ENCODE results near the gene ZMYND11.

The ZMYND11 gene

DNA sequence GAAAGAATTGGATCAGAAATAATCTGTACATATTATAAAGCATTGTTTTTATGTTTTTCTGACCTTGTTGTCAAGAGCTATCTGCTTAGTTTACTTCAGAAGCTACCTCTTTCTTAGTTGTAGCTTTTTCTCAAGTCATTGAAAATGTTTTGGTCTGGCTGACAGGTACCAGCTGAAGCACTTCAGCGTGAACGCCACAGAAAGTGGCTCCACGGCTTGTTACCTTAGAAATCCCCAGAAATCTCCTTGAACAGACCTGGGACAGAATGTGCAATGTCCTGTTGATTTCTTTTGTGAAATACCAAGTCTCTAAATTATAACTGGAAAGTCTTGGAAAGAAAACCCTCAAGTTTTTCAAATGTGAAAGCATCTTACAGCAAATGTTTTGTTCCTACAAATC, 96.8 kb downstream of the ZMYND11 start:
- no peaks in the 10 kb centered on the region for H3K27me3 ChIP-seq (ENCODE audit: control insufficient read depth, insufficient read depth, low read length)
- no peaks in the 10 kb centered on the region for H3K4me1 ChIP-seq (ENCODE audit: control insufficient read depth, low read depth, low read length)
- no peak overlapping the region for H3K4me3 ChIP-seq (ENCODE audit: low read length)
- no peak overlapping the region for H3K9ac ChIP-seq (ENCODE audit: low read length)
- H3K36me3 ChIP-seq (ENCODE audit: control insufficient read depth, low read depth, low read length), result no peaks in the 10 kb centered on the region
- H3K9me3 ChIP-seq (ENCODE audit: control insufficient read depth, low read depth, low read length), result no peaks in the 10 kb centered on the region
- no peak overlapping the region for H3K27ac ChIP-seq (ENCODE audit: low read length)

GRCh38 chr10:232878-233277, 97.6 kb downstream of the ZMYND11 start:
- Histone ChIP-seq H3K27me3 (ENCODE audit: control insufficient read depth, insufficient read depth, low read length) (no peaks in the 10 kb centered on the region), H3K4me3 (ENCODE audit: low read length) (no peak overlapping the region), H3K27ac (ENCODE audit: low read length) (no peak overlapping the region), H3K36me3 (ENCODE audit: control insufficient read depth, low read depth, low read length) (no peaks in the 10 kb centered on the region), H3K9ac (ENCODE audit: low read length) (no peak overlapping the region), H3K4me1 (ENCODE audit: control insufficient read depth, low read depth, low read length) (no peaks in the 10 kb centered on the region), H3K9me3 (ENCODE audit: control insufficient read depth, low read depth, low read length) (no peaks in the 10 kb centered on the region)

DNA sequence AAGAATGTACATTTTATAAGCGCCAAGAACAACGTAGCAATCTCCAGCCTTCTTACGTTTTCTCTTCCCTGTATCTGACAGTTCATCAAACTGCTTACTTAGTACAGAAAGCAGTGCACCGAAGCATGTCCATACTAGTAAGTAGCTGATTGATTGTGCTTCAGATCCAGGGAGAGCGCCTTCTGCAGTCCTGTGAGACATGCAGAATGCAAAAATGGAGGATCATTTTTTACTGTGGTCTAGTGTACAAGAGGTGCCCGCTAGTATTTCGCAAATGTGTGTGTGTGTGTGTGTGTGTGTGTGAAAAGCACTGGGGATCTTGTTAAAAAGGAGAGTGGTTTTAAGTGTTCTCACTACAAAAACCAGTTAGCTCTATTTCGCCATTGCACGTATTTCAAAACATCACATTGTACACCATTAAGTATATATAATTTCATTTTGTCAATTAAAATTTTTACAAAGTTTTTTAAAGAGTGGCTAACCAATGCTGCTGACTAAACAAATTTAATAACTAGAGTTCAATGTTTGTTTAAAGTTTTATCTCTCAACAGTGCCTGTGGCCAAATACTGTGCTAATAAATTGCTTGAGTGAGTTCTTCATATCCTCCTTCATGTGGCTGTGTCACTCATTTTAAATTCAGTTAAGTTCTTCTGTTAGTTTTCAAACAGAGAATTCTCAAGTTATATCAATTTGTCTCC, 99.6 kb downstream of the ZMYND11 start:
- Histone ChIP-seq H3K9ac (ENCODE audit: low read length) (no peak overlapping the region), H3K4me3 (ENCODE audit: low read length) (no peak overlapping the region), H3K9me3 (ENCODE audit: control insufficient read depth, low read depth, low read length) (no peaks in the 10 kb centered on the region), H3K27me3 (ENCODE audit: control insufficient read depth, insufficient read depth, low read length) (no peaks in the 10 kb centered on the region), H3K27ac (ENCODE audit: low read length) (no peak overlapping the region), H3K36me3 (ENCODE audit: control insufficient read depth, low read depth, low read length) (no peaks in the 10 kb centered on the region), H3K4me1 (ENCODE audit: control insufficient read depth, low read depth, low read length) (no peaks in the 10 kb centered on the region)

- Histone ChIP-seq H3K4me1 (ENCODE audit: control insufficient read depth, low read depth, low read length) (no peaks in the 10 kb centered on the region), H3K4me3 (ENCODE audit: low read length) (no peak overlapping the region), H3K36me3 (ENCODE audit: control insufficient read depth, low read depth, low read length) (no peaks in the 10 kb centered on the region), H3K9ac (ENCODE audit: low read length) (no peak overlapping the region), H3K9me3 (ENCODE audit: control insufficient read depth, low read depth, low read length) (no peaks in the 10 kb centered on the region), H3K27ac (ENCODE audit: low read length) (no peak overlapping the region), H3K27me3 (ENCODE audit: control insufficient read depth, insufficient read depth, low read length) (no peaks in the 10 kb centered on the region)
These were observed 100.7 kb downstream of the ZMYND11 start for GRCh38 chr10:235915-236314.

DNA sequence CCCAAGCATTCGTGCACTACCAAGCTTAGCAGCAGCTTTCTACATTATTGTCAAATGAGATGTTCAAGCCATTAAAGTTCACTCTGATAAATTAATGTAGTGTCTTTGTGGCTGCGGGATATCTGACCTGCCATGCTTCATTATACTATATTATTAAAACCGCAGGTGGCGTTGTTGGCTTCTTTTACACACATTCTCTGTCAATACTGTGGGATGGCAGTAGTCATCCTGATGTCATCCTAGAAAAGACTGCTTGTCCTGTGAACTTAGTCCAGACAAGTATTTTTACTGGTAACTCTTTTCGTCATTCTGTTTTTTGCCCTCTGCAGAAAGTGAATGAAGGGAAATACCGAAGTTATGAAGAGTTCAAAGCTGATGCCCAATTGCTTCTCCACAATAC, 103.9 kb downstream of the ZMYND11 start:
- no peak overlapping the region for H3K27ac ChIP-seq (ENCODE audit: low read length)
- H3K9me3 ChIP-seq (ENCODE audit: control insufficient read depth, low read depth, low read length), result no peaks in the 10 kb centered on the region
- no peaks in the 10 kb centered on the region for H3K27me3 ChIP-seq (ENCODE audit: control insufficient read depth, insufficient read depth, low read length)
- H3K36me3 ChIP-seq (ENCODE audit: control insufficient read depth, low read depth, low read length), result peaks cover 8% of the 10 kb centered on the region
- no peak overlapping the region for H3K9ac ChIP-seq (ENCODE audit: low read length)
- H3K4me3 ChIP-seq (ENCODE audit: low read length), result no peak overlapping the region
- no peaks in the 10 kb centered on the region for H3K4me1 ChIP-seq (ENCODE audit: control insufficient read depth, low read depth, low read length)

DNA sequence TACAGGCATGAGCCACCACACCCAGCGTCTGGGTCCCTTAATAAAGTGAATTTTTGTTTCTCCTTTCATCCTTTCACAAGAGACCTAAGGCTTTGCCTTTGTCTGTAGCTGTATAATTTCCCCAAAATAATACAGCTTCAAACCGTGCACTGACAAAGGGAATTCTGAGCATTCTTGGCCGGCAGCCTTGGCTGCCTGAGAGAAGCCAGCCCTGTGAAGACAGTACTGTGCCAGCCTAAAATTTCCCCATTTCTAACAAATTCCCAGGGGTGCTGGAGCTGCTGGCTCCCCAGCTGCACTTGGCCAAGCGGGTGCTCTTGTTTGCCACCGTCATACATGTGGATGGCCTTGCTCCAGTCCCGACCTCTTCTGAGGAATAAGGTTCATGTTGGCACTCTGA, 106.2 kb downstream of the ZMYND11 start:
- H3K9ac ChIP-seq (ENCODE audit: low read length), result no peak overlapping the region
- peaks cover 8% of the 10 kb centered on the region for H3K36me3 ChIP-seq (ENCODE audit: control insufficient read depth, low read depth, low read length)
- H3K27ac ChIP-seq (ENCODE audit: low read length), result no peak overlapping the region
- H3K4me1 ChIP-seq (ENCODE audit: control insufficient read depth, low read depth, low read length), result no peaks in the 10 kb centered on the region
- H3K4me3 ChIP-seq (ENCODE audit: low read length), result no peak overlapping the region
- H3K27me3 ChIP-seq (ENCODE audit: control insufficient read depth, insufficient read depth, low read length), result no peaks in the 10 kb centered on the region
- no peaks in the 10 kb centered on the region for H3K9me3 ChIP-seq (ENCODE audit: control insufficient read depth, low read depth, low read length)

GRCh38 chr10:241966-242643, 106.8 kb downstream of the ZMYND11 start:
- no peaks in the 10 kb centered on the region for H3K4me1 ChIP-seq (ENCODE audit: control insufficient read depth, low read depth, low read length)
- H3K9me3 ChIP-seq (ENCODE audit: control insufficient read depth, low read depth, low read length), result no peaks in the 10 kb centered on the region
- H3K36me3 ChIP-seq (ENCODE audit: control insufficient read depth, low read depth, low read length), result peaks cover 15% of the 10 kb centered on the region
- no peaks in the 10 kb centered on the region for H3K27me3 ChIP-seq (ENCODE audit: control insufficient read depth, insufficient read depth, low read length)
- no peak overlapping the region for H3K9ac ChIP-seq (ENCODE audit: low read length)
- no peak overlapping the region for H3K27ac ChIP-seq (ENCODE audit: low read length)
- H3K4me3 ChIP-seq (ENCODE audit: low read length), result no peak overlapping the region

DNA sequence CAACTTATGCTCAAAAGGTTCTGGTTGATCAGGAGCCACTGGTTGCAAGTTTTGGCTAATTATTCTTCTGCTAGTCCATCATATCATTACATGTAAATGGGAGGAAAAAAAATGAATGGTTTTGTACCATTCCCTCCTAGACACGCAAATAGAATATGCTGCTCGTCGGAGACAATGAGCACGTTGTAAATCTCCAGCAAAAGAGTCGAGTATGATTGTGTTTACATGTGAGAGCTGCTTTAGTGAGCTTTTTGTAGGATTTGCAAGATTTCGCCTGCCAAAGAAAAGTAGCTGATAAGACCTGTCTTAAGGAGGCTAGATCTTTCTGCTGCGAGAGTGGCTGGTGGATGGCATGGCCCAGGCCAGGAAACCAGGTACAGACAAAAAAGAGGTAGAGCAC, 109.0 kb downstream of the ZMYND11 start:
- Histone ChIP-seq H3K27ac (ENCODE audit: low read length) (no peak overlapping the region), H3K27me3 (ENCODE audit: control insufficient read depth, insufficient read depth, low read length) (no peaks in the 10 kb centered on the region), H3K4me3 (ENCODE audit: low read length) (no peak overlapping the region), H3K9ac (ENCODE audit: low read length) (no peak overlapping the region), H3K4me1 (ENCODE audit: control insufficient read depth, low read depth, low read length) (no peaks in the 10 kb centered on the region), H3K36me3 (ENCODE audit: control insufficient read depth, low read depth, low read length) (peaks cover 30% of the 10 kb centered on the region), H3K9me3 (ENCODE audit: control insufficient read depth, low read depth, low read length) (no peaks in the 10 kb centered on the region)

DNA sequence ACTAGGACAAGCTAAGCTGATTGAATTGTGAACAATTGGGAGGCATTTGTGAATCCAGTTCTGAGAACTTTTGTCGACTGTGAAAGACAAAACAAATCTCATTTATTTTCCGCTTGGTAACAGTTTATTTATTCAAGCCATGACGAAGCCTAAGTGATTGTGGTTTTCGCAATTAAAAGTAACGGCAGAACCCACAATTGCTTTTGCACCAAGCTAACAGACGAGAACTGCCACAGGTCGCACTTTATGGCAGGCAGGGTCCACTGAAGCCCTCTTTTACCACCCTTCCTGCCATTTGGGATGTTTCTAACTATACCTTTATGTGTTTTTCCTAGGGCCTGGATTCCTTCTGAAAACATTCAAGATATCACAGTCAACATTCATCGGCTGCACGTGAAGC, 111.2 kb downstream of the ZMYND11 start:
- Histone ChIP-seq H3K27ac (ENCODE audit: low read length) (no peak overlapping the region), H3K4me3 (ENCODE audit: low read length) (no peak overlapping the region), H3K4me1 (ENCODE audit: control insufficient read depth, low read depth, low read length) (no peaks in the 10 kb centered on the region), H3K27me3 (ENCODE audit: control insufficient read depth, insufficient read depth, low read length) (no peaks in the 10 kb centered on the region), H3K36me3 (ENCODE audit: control insufficient read depth, low read depth, low read length) (peaks cover 39% of the 10 kb centered on the region), H3K9me3 (ENCODE audit: control insufficient read depth, low read depth, low read length) (no peaks in the 10 kb centered on the region), H3K9ac (ENCODE audit: low read length) (no peak overlapping the region)

- H3K9me3 ChIP-seq (ENCODE audit: control insufficient read depth, low read depth, low read length), result no peaks in the 10 kb centered on the region
- H3K4me3 ChIP-seq (ENCODE audit: low read length), result no peak overlapping the region
- H3K27ac ChIP-seq (ENCODE audit: low read length), result no peak overlapping the region
- no peak overlapping the region for H3K9ac ChIP-seq (ENCODE audit: low read length)
- H3K4me1 ChIP-seq (ENCODE audit: control insufficient read depth, low read depth, low read length), result no peaks in the 10 kb centered on the region
- H3K27me3 ChIP-seq (ENCODE audit: control insufficient read depth, insufficient read depth, low read length), result no peaks in the 10 kb centered on the region
- H3K36me3 ChIP-seq (ENCODE audit: control insufficient read depth, low read depth, low read length), result peaks cover 37% of the 10 kb centered on the region
These were observed 112.2 kb downstream of the ZMYND11 start for GRCh38 chr10:247480-247879.

DNA sequence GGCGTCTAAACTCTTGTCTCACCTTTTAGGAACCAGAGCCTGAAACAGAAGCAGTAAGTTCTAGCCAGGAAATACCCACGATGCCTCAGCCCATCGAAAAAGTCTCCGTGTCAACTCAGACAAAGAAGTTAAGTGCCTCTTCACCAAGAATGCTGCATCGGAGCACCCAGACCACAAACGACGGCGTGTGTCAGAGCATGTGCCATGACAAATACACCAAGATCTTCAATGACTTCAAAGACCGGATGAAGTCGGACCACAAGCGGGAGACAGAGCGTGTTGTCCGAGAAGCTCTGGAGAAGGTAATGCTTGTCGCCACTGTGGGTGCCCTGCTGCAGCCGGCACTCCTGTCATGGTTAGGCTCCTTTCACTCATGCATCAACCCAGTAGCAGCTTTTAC, 113.1 kb downstream of the ZMYND11 start:
- no peak overlapping the region for H3K4me3 ChIP-seq (ENCODE audit: low read length)
- no peak overlapping the region for H3K27ac ChIP-seq (ENCODE audit: low read length)
- peaks cover 36% of the 10 kb centered on the region for H3K36me3 ChIP-seq (ENCODE audit: control insufficient read depth, low read depth, low read length)

GRCh38 chr10:251982-252582, 116.8 kb downstream of the ZMYND11 start:
- H3K9ac ChIP-seq (ENCODE audit: low read length), result no peak overlapping the region
- no peaks in the 10 kb centered on the region for H3K9me3 ChIP-seq (ENCODE audit: control insufficient read depth, low read depth, low read length)
- H3K27ac ChIP-seq (ENCODE audit: low read length), result no peak overlapping the region
- H3K4me3 ChIP-seq (ENCODE audit: low read length), result no peak overlapping the region
- H3K27me3 ChIP-seq (ENCODE audit: control insufficient read depth, insufficient read depth, low read length), result no peaks in the 10 kb centered on the region
- H3K36me3 ChIP-seq (ENCODE audit: control insufficient read depth, low read depth, low read length), result peaks cover 29% of the 10 kb centered on the region
- H3K4me1 ChIP-seq (ENCODE audit: control insufficient read depth, low read depth, low read length), result no peaks in the 10 kb centered on the region

More for the DNA sequence above, 113.1 kb downstream of the ZMYND11 start:
- no peaks in the 10 kb centered on the region for H3K27me3 ChIP-seq (ENCODE audit: control insufficient read depth, insufficient read depth, low read length)
- H3K4me1 ChIP-seq (ENCODE audit: control insufficient read depth, low read depth, low read length), result no peaks in the 10 kb centered on the region
- H3K9me3 ChIP-seq (ENCODE audit: control insufficient read depth, low read depth, low read length), result no peaks in the 10 kb centered on the region
- no peak overlapping the region for H3K9ac ChIP-seq (ENCODE audit: low read length)
